ENCODE data around the gene GPR31.

The GPR31 gene

DNA sequence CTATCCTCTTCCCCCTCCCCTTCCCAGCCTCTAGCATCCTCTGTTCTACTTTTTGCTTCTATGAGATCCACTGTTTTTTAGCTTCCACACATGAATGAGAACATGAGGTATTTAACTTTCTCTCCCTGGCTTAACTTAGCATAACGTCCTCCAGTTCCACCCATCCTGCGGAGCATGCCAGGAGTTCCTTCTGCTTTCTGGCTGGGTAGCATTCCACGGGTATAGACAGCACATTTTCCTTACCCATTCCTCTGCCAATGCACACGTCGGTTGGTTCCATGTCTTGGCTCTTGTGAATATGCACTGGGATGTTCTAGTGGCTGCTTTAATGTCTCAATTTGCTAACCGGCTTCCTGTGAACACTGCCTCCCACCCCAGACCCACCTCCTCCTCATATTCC lies 48.1 kb downstream of the GPR31 start:
- Histone ChIP-seq H3K27me3 (ENCODE audit: insufficient read depth, low read length, poor library complexity, severe bottlenecking) (no peaks in the 10 kb centered on the region), H4K20me1 (ENCODE audit: insufficient read depth, low read length, poor library complexity, severe bottlenecking) (no peaks in the 10 kb centered on the region), H3K36me3 (ENCODE audit: insufficient read depth, low read length) (no peaks in the 10 kb centered on the region), H3K9me3 (ENCODE audit: insufficient read depth, low read depth, low read length) (no peaks in the 10 kb centered on the region), H3K4me1 (ENCODE audit: insufficient read depth, low read length, poor library complexity, severe bottlenecking) (no peaks in the 10 kb centered on the region), H2AFZ (ENCODE audit: low read length) (no peak overlapping the region), H3K79me2 (ENCODE audit: insufficient read depth, low read length) (no peaks in the 10 kb centered on the region), H3K4me3 (ENCODE audit: low read length, poor library complexity, severe bottlenecking) (no peak overlapping the region), H3K9me2 (replicated peaks; ENCODE audit: low read depth, low read length) (no peaks in the 10 kb centered on the region), H3F3A (ENCODE audit: low read depth) (no peaks in the 10 kb centered on the region), H3K9ac (ENCODE audit: low read depth, low read length, poor library complexity, severe bottlenecking) (no peak overlapping the region), H3K4me2 (ENCODE audit: low read depth, low read length, poor library complexity, severe bottlenecking) (no peak overlapping the region)
- TF ChIP-seq EZH2phosphoT487 (IDR thresholded peaks at IDR 0.05; ENCODE audit: borderline replicate concordance): no peak
- TF ChIP-seq, protein P1, sequence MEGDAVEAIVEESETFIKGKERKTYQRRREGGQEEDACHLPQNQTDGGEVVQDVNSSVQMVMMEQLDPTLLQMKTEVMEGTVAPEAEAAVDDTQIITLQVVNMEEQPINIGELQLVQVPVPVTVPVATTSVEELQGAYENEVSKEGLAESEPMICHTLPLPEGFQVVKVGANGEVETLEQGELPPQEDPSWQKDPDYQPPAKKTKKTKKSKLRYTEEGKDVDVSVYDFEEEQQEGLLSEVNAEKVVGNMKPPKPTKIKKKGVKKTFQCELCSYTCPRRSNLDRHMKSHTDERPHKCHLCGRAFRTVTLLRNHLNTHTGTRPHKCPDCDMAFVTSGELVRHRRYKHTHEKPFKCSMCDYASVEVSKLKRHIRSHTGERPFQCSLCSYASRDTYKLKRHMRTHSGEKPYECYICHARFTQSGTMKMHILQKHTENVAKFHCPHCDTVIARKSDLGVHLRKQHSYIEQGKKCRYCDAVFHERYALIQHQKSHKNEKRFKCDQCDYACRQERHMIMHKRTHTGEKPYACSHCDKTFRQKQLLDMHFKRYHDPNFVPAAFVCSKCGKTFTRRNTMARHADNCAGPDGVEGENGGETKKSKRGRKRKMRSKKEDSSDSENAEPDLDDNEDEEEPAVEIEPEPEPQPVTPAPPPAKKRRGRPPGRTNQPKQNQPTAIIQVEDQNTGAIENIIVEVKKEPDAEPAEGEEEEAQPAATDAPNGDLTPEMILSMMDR (conservative IDR thresholded peaks at IDR 0.05; ENCODE audit: low read length): no peak

DNA sequence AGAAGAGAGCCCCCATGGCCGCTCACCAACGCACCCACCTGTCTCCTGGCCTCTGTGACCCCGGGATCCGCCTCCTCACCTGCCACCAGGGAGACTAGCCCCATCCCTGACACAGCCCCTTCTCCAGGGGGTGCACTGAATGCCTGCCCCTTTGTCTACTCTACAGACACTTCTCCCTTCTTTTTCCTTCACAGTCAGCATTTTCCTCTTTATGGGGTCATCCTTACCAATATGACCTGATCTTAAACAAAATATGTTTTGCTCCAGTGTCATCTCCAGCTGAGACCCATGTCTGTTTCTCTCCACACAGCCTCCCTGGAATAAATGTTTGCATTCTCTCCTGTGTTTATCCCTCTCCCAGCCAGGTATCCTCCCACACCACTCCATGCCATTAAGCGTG lies 49.5 kb downstream of the GPR31 start:
- no peaks in the 10 kb centered on the region for H4K20me1 ChIP-seq (ENCODE audit: insufficient read depth, low read length, poor library complexity, severe bottlenecking)
- no peak overlapping the region for H2AFZ ChIP-seq (ENCODE audit: low read length)
- no peak overlapping the region for H3K4me3 ChIP-seq (ENCODE audit: low read length, poor library complexity, severe bottlenecking)

DNA sequence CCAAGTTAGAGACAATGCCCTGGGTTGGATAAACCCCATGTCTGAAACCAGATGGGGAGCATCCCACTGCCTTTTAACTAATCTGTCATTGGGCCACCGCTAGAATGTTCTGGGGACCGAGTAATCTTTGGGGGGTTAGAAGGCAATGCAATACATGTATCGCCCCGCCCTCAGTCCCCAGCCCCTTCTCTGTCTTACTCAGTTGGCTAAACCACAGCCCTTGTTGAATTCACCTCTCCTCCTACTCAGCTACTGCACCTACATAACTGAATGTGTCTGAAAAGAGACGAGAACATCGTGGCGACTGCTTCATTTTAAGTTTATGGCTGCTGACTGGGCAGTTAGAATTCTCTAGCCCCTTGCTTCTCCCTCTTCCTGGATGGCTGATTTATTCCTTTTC lies 50.0 kb downstream of the GPR31 start:
- Histone ChIP-seq H3K4me2 (ENCODE audit: low read depth, low read length, poor library complexity, severe bottlenecking) (no peak overlapping the region), H3K79me2 (ENCODE audit: insufficient read depth, low read length) (no peaks in the 10 kb centered on the region), H3K4me3 (ENCODE audit: low read length, poor library complexity, severe bottlenecking) (no peak overlapping the region), H4K20me1 (ENCODE audit: insufficient read depth, low read length, poor library complexity, severe bottlenecking) (no peaks in the 10 kb centered on the region), H3K9ac (ENCODE audit: low read depth, low read length, poor library complexity, severe bottlenecking) (no peak overlapping the region), H2AFZ (ENCODE audit: low read length) (no peak overlapping the region), H3K36me3 (ENCODE audit: insufficient read depth, low read length) (no peaks in the 10 kb centered on the region), H3K9me2 (replicated peaks; ENCODE audit: low read depth, low read length) (no peaks in the 10 kb centered on the region), H3K27me3 (ENCODE audit: insufficient read depth, low read length, poor library complexity, severe bottlenecking) (no peaks in the 10 kb centered on the region), H3K4me1 (ENCODE audit: insufficient read depth, low read length, poor library complexity, severe bottlenecking) (no peaks in the 10 kb centered on the region), H3K9me3 (ENCODE audit: insufficient read depth, low read depth, low read length) (no peaks in the 10 kb centered on the region), H3F3A (ENCODE audit: low read depth) (no peaks in the 10 kb centered on the region)
- TF ChIP-seq, protein P1 (conservative IDR thresholded peaks at IDR 0.05; ENCODE audit: low read length): no peak
- no peak for TF ChIP-seq EZH2phosphoT487 (IDR thresholded peaks at IDR 0.05; ENCODE audit: borderline replicate concordance)

More for the DNA sequence above, 49.5 kb downstream of the GPR31 start:
- Histone ChIP-seq H3K36me3 (ENCODE audit: insufficient read depth, low read length) (no peaks in the 10 kb centered on the region), H3F3A (ENCODE audit: low read depth) (no peaks in the 10 kb centered on the region), H3K79me2 (ENCODE audit: insufficient read depth, low read length) (no peaks in the 10 kb centered on the region), H3K9me2 (replicated peaks; ENCODE audit: low read depth, low read length) (no peaks in the 10 kb centered on the region), H3K4me2 (ENCODE audit: low read depth, low read length, poor library complexity, severe bottlenecking) (no peak overlapping the region), H3K9ac (ENCODE audit: low read depth, low read length, poor library complexity, severe bottlenecking) (no peak overlapping the region), H3K27me3 (ENCODE audit: insufficient read depth, low read length, poor library complexity, severe bottlenecking) (no peaks in the 10 kb centered on the region), H3K9me3 (ENCODE audit: insufficient read depth, low read depth, low read length) (no peaks in the 10 kb centered on the region), H3K4me1 (ENCODE audit: insufficient read depth, low read length, poor library complexity, severe bottlenecking) (no peaks in the 10 kb centered on the region)
- TF ChIP-seq EZH2phosphoT487 (IDR thresholded peaks at IDR 0.05; ENCODE audit: borderline replicate concordance): no peak
- TF ChIP-seq, protein P1 (conservative IDR thresholded peaks at IDR 0.05; ENCODE audit: low read length): no peak

All from Loucy (cell line).